ENCODE data around the gene UPK3B. TPM values are rescaled to one million over a fixed set of nuclear protein-coding genes. Genes with fewer than 3 reads are reported as not detected.
A peak's percentile ranks its signal among the peaks of the same experiment; 100 is the strongest.
"Not testable (repeated sequence)": the region's sequence is repeated elsewhere in the genome, so short reads cannot be mapped to it uniquely, and the experiment has no call there.

Gene UPK3B
- total RNA-seq, 2 donors from 2014 or later = 3.9 to 5.1 TPM

DNA sequence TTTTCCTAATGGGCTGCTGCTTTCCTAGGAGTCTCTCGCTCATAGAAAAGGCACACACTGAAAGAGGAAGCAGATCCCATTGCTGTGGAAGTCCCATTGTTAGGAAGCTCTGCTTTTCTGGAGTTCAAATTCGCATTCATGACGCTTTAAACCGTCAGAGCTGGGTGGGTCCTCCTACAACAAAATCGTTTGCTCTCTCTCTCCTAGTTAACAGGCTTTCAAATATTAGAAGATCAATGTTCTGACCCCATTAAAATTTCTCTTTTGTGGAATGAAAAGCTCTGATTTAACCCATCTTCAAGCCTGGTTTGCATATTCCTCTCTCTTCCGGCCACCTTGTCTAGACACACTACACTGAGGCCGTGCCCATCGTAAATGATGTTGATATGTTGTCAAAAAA, 32.8 kb downstream of the UPK3B start, which contains the start of gene SPDYE16:
TSS of gene SPDYE16 (minus strand) at position 101 of the 400 bp plus-strand sequence. CDS start 1,838 bp downstream, outside the sequence.
- H3K4me1 ChIP-seq (ENCODE audit: control insufficient read depth in 1 of 2, low read depth in 2 of 2); DNase-seq (ENCODE audit: low spot score); H3K4me3 ChIP-seq; H3K9me3 ChIP-seq; H3K27ac ChIP-seq; ATAC-seq (ENCODE audit: insufficient number of reproducible peaks, low FRiP score, low read depth); H3K36me3 ChIP-seq; H3K27me3 ChIP-seq (replicated peaks; ENCODE audit: insufficient read depth): not testable (repeated sequence)

DNA sequence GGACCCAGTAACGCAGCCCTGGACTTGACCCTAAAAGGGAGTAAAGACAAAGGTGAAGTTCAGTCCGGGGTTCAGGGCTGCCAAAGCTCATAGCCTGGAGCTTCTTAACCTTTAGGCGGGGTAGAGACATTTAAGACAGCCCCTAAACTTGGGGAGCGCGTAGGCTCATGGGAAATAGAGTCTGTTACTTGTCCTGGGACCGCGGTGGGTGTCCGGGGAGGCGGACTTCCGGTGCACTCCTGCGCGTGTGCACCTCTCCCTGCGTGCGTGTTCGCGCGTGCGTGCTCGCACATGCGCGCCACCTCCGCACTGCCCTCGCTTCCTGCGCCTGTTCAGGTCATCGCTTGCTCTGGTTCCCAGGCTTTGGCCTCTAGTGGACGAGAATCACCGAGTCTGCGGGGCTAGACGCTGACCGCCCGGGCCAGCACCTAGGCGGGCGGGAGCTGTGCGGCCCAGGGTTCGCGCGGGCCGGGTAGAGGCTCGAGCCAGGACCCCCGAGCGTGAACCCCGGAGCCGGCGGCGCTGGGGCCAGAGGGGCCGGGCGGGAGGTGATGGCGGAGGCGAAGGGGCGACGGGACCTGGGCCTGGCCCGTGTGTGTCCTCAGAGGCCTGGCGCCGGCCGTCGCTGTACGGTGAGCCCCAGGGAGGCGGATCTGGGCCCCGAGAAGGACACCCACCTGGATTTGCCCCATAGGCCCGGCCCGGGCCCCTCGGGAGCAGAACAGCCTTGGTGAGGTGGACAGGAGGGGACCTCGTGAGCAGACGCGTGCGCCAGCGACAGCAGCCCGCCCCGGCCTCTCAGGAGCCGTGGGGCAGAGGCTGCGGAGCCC, 38.9 kb downstream of the UPK3B start:
- not testable (repeated sequence) for H3K9me3 ChIP-seq; H3K4me1 ChIP-seq (ENCODE audit: control insufficient read depth in 1 of 2, low read depth in 2 of 2); H3K27me3 ChIP-seq (replicated peaks; ENCODE audit: insufficient read depth); H3K36me3 ChIP-seq
- H3K4me3 ChIP-seq = peak overlapping the region; percentile 95
- peak; percentile 100 for ATAC-seq (ENCODE audit: insufficient number of reproducible peaks, low FRiP score, low read depth)
- peak; percentile 70 for DNase-seq (ENCODE audit: low spot score)
- peak overlapping the region; percentile 92 to 93 for H3K27ac ChIP-seq

DNA sequence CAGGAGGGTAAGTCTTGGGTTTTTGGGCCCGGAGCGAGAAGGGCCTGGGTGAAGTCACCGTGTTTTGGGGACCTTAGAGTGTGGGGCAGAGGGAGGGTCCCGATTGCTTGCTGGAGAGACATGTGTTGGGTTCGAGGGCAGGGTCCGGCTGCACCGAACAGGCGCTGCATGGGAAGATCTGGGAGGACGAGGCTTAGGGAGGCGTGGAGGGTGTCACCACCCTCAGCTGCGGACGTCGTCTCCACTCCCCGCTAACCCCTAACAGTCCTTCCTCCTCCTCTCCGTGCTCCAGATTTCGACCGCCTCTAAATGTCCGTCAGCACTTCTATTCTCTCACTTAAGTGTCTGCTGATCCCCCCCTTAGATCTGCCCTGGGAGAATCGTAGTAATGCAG, 39.5 kb downstream of the UPK3B start:
- H3K4me1 ChIP-seq (ENCODE audit: control insufficient read depth in 1 of 2, low read depth in 2 of 2); H3K9me3 ChIP-seq; DNase-seq (ENCODE audit: low spot score); H3K36me3 ChIP-seq; ATAC-seq (ENCODE audit: insufficient number of reproducible peaks, low FRiP score, low read depth); H3K27me3 ChIP-seq (replicated peaks; ENCODE audit: insufficient read depth): not testable (repeated sequence)
- H3K27ac ChIP-seq = peak overlapping the region; percentile 92 to 93
- H3K4me3 ChIP-seq = peak overlapping the region; percentile 95

DNA sequence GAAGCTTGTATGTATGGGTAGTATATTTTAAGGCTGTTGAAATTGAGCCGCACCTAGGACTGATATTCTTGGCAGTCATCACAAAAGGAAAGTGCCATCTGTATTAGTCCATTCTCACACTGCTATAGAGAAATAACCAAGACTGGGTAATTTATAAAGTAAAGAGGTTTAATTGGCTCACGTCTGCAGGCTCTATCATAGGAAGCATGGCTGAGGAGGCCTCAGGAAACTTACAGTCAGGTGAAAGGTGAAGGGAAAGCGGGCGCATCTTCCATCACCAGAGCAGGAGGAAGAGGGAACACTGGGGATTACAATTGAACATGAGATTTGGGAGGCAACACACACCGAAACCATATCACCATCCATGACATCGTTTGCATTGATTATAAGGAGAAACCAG, 41.6 kb downstream of the UPK3B start:
- not testable (repeated sequence) for H3K36me3 ChIP-seq; H3K9me3 ChIP-seq; H3K4me1 ChIP-seq (ENCODE audit: control insufficient read depth in 1 of 2, low read depth in 2 of 2); DNase-seq (ENCODE audit: low spot score); H3K27ac ChIP-seq; H3K4me3 ChIP-seq; ATAC-seq (ENCODE audit: insufficient number of reproducible peaks, low FRiP score, low read depth); H3K27me3 ChIP-seq (replicated peaks; ENCODE audit: insufficient read depth)

DNA sequence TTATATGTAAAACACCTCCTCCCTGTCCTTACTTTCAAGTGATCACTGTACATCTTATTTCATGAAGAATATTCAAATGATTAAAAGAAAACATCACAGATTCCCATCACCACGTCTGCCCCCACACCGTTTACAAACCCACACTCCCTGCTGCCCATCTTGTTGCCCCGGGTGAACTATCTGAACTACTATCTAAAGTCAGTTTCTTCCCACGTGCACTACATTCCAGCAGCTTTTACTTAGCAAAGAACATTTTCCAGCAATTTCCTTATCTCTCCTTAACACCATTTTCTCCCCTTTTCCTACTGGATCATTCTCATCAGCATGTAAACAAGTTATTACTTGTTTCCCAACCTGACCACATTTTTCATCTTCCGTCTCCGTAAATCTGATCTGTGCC, 49.3 kb downstream of the UPK3B start:
- not testable (repeated sequence) for H3K9me3 ChIP-seq; H3K36me3 ChIP-seq; H3K27ac ChIP-seq; ATAC-seq (ENCODE audit: insufficient number of reproducible peaks, low FRiP score, low read depth); H3K27me3 ChIP-seq (replicated peaks; ENCODE audit: insufficient read depth); H3K4me1 ChIP-seq (ENCODE audit: control insufficient read depth in 1 of 2, low read depth in 2 of 2); H3K4me3 ChIP-seq; DNase-seq (ENCODE audit: low spot score)

DNA sequence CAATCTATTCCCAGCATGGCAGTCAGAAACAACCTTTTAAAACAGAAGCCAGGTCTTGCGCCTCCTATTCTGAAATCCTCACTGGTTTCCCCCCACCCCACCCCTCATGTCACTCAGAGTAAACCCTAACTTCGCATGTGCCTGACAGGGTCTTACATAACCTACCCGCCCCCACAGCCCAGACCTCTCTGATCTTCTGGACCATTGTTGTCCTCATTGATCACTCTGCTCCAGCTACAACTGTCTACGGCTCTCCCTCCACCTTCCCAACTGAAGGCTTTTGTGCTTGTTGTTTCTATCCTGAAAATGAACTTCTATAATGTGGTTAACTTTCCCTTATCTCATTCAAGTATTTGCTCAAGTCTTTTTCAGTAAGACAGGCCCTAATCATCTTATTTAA, 49.8 kb downstream of the UPK3B start:
- H3K9me3 ChIP-seq; H3K36me3 ChIP-seq; H3K4me3 ChIP-seq; H3K27ac ChIP-seq; H3K4me1 ChIP-seq (ENCODE audit: control insufficient read depth in 1 of 2, low read depth in 2 of 2); ATAC-seq (ENCODE audit: insufficient number of reproducible peaks, low FRiP score, low read depth); H3K27me3 ChIP-seq (replicated peaks; ENCODE audit: insufficient read depth); DNase-seq (ENCODE audit: low spot score): not testable (repeated sequence)

DNA sequence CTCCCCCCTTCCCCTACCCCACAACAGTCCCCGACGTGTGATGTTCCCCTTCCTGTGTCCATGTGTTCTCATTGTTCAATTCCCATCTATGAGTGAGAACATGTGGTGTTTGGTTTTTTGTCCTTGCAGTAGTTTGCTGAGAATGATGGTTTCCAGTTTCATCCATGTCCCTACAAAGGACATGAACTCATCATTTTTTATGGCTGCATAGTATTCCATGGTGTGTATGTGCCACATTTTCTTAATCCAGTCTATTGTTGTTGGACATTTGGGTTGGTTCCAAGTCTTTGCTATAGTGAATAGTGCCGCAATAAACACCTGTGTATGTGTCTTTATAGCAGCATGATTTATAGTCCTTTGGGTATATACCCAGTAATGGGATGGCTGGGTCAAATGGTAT, 51.0 kb downstream of the UPK3B start:
- not testable (repeated sequence) for H3K27ac ChIP-seq; H3K36me3 ChIP-seq; H3K4me3 ChIP-seq; H3K9me3 ChIP-seq; ATAC-seq (ENCODE audit: insufficient number of reproducible peaks, low FRiP score, low read depth); H3K4me1 ChIP-seq (ENCODE audit: control insufficient read depth in 1 of 2, low read depth in 2 of 2); H3K27me3 ChIP-seq (replicated peaks; ENCODE audit: insufficient read depth); DNase-seq (ENCODE audit: low spot score)

DNA sequence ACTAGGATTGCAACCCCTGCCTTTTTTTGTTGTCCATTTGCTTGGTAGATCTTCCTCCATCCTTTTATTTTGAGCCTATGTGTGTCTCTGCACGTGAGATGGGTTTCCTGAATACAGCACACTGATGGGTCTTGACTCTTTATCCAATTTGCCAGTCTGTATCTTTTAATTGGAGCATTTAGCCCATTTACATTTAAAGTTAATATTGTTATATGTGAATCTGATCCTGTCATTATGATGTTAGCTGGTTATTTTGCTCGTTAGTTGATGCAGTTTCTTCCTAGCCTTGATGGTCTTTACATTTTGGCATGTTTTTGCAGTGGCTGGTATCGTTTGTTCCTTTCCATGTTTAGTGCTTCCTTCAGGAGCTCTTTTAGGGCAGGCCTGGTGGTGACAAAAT, 54.6 kb downstream of the UPK3B start:
- H3K9me3 ChIP-seq; H3K4me3 ChIP-seq; H3K27me3 ChIP-seq (replicated peaks; ENCODE audit: insufficient read depth); H3K4me1 ChIP-seq (ENCODE audit: control insufficient read depth in 1 of 2, low read depth in 2 of 2); DNase-seq (ENCODE audit: low spot score); H3K27ac ChIP-seq; ATAC-seq (ENCODE audit: insufficient number of reproducible peaks, low FRiP score, low read depth); H3K36me3 ChIP-seq: not testable (repeated sequence)

Other genes starting within 250 kb of the UPK3B start
- gene HSPB1, start 207.9 kb upstream of the UPK3B start, total RNA-seq = 1,000 to 10,000 TPM; 1,835 to 2,623 TPM
- 100 to 1,000 TPM in 1 of 2 donors, 10 to 100 TPM in 1; 63.2 to 129 TPM for gene YWHAG, start 151.6 kb upstream of the UPK3B start, total RNA-seq
- 1 to 10 TPM; 1.5 to 3.2 TPM for gene SSC4D, start 100.9 kb upstream of the UPK3B start, total RNA-seq
- gene ZP3, start 85.6 kb upstream of the UPK3B start, total RNA-seq = 1 to 10 TPM; 1.6 TPM
- gene DTX2, start 48.8 kb upstream of the UPK3B start, total RNA-seq = 10 to 100 TPM; 19.1 to 21.3 TPM
- 1 to 10 TPM in 1 of 2 donors, under 1 TPM in 1; 0.28 to 1.4 TPM for gene SPDYE16, start 32.7 kb downstream of the UPK3B start, total RNA-seq
- 1 to 10 TPM; 6.8 to 7.3 TPM for gene POMZP3, start 116.7 kb downstream of the UPK3B start, total RNA-seq